Immature natural killer cell (primary cell): ENCODE measurements around the gene CKMT1A. TPM values are rescaled to one million over a fixed set of nuclear protein-coding genes. Genes with fewer than 3 reads are reported as not detected.
"Not testable (repeated sequence)": the region's sequence is repeated elsewhere in the genome, so short reads cannot be mapped to it uniquely, and the experiment has no call there.

Source experiments
- DNase-seq, 3 donors: peaks; one replicate each; pipeline ENCODE4 v3.0.0; 2022; ENCODE audit warnings: mixed read lengths in 1 of 3
- H3K27ac Mint-ChIP-seq, 6 donors: one replicate each; pipeline ENCODE4 v1.8.0; 2020; ENCODE audit warnings: mixed read lengths in 6 of 6, mild to moderate bottlenecking in 5 of 6, inconsistent platforms in 4 of 6, moderate library complexity in 3 of 6
- H3K27me3 Mint-ChIP-seq, 3 donors: one replicate each; pipeline ENCODE4 v1.8.0; 2020 to 2021; ENCODE audit warnings: low read depth in 3 of 3, mild to moderate bottlenecking in 3 of 3, mixed read lengths in 3 of 3, moderate library complexity in 3 of 3, inconsistent platforms in 1 of 3
- H3K36me3 Mint-ChIP-seq, 3 donors: one replicate each; pipeline ENCODE4 v1.8.0; 2020; ENCODE audit warnings: mixed read lengths in 3 of 3, inconsistent platforms in 2 of 3, mild to moderate bottlenecking in 2 of 3
- H3K4me1 Mint-ChIP-seq, 2 donors: one replicate each; pipeline ENCODE4 v1.8.0; 2020; ENCODE audit warnings: inconsistent platforms in 2 of 2, mild to moderate bottlenecking in 2 of 2, mixed read lengths in 2 of 2, moderate library complexity in 1 of 2
- H3K4me3 Mint-ChIP-seq, 5 donors: one replicate each; pipeline ENCODE4 v1.8.0; 2020; ENCODE audit warnings: mild to moderate bottlenecking in 5 of 5, mixed read lengths in 5 of 5, inconsistent platforms in 3 of 5, moderate library complexity in 3 of 5
- H3K9me3 Mint-ChIP-seq, 6 donors: one replicate each; pipeline ENCODE4 v1.8.0; 2020; ENCODE audit warnings: mild to moderate bottlenecking in 6 of 6, mixed read lengths in 6 of 6, inconsistent platforms in 4 of 6, moderate library complexity in 3 of 6
- polyA plus RNA-seq, 3 donors: library from polyadenylated mRNA; unstranded; fragments of 300-500 nt; fragmentation: Illumina TruSeq; gene quantifications; one replicate each; pipeline ENCODE4 v1.2.3, GENCODE V29; 2021

Gene CKMT1A
- polyA plus RNA-seq: not detected

GRCh38 chr15:43693148-43694022 is at the start of gene CKMT1A:
Gene CKMT1A, plus strand, starts transcription at chr15:43693859. Its CDS starts 192 bp downstream, at chr15:43694051.
- H3K27me3 Mint-ChIP-seq, H3K27ac Mint-ChIP-seq, H3K4me3 Mint-ChIP-seq, H3K36me3 Mint-ChIP-seq, H3K4me1 Mint-ChIP-seq, H3K9me3 Mint-ChIP-seq, DNase-seq: not testable (repeated sequence)

- no peak within 1 kb of the TSS for H3K4me3 Mint-ChIP-seq
- no peaks in the 10 kb centered on the region for H3K9me3 Mint-ChIP-seq
- H3K4me1 Mint-ChIP-seq: no peaks in the 10 kb centered on the region
- DNase-seq: no peak
- H3K36me3 Mint-ChIP-seq: peaks cover 15 to 23% (median 17%) of the 10 kb centered on the region in 3 donors
- H3K27ac Mint-ChIP-seq: no peak within 1 kb of the TSS
- peaks cover 0 to 3% (median 0%) of the 10 kb centered on the region in 3 donors for H3K27me3 Mint-ChIP-seq
Measured at GRCh38 chr15:43648649-43649429, 44.8 kb upstream of the CKMT1A start, which contains the start of gene CATSPER2. Gene CATSPER2, minus strand, starts transcription at chr15:43648844. Its CDS starts 783 bp downstream, at chr15:43648061.

GRCh38 chr15:43649430-43649926 is 44.2 kb upstream of the CKMT1A start:
- H3K4me1 Mint-ChIP-seq, H3K4me3 Mint-ChIP-seq, H3K9me3 Mint-ChIP-seq, H3K27ac Mint-ChIP-seq, DNase-seq, H3K27me3 Mint-ChIP-seq: not testable (repeated sequence)
- H3K36me3 Mint-ChIP-seq: peaks cover 15 to 23% (median 17%) of the 10 kb centered on the region in 3 donors

GRCh38 chr15:43659727-43660126 is 33.9 kb upstream of the CKMT1A start:
- not testable (repeated sequence) for H3K9me3 Mint-ChIP-seq, H3K4me1 Mint-ChIP-seq, H3K4me3 Mint-ChIP-seq, DNase-seq, H3K27me3 Mint-ChIP-seq, H3K27ac Mint-ChIP-seq, H3K36me3 Mint-ChIP-seq

GRCh38 chr15:43662293-43662692 is 31.4 kb upstream of the CKMT1A start:
- H3K27ac Mint-ChIP-seq, H3K4me1 Mint-ChIP-seq, H3K27me3 Mint-ChIP-seq, H3K36me3 Mint-ChIP-seq, H3K4me3 Mint-ChIP-seq, H3K9me3 Mint-ChIP-seq, DNase-seq: not testable (repeated sequence)

GRCh38 chr15:43663333-43663732 is 30.3 kb upstream of the CKMT1A start:
- not testable (repeated sequence) for H3K27me3 Mint-ChIP-seq, H3K9me3 Mint-ChIP-seq, H3K4me1 Mint-ChIP-seq, H3K36me3 Mint-ChIP-seq, H3K4me3 Mint-ChIP-seq, DNase-seq, H3K27ac Mint-ChIP-seq

GRCh38 chr15:43666177-43666576 is 27.5 kb upstream of the CKMT1A start:
- H3K4me3 Mint-ChIP-seq, H3K9me3 Mint-ChIP-seq, H3K27ac Mint-ChIP-seq, H3K27me3 Mint-ChIP-seq, H3K36me3 Mint-ChIP-seq, DNase-seq, H3K4me1 Mint-ChIP-seq: not testable (repeated sequence)

GRCh38 chr15:43674175-43674574 is 19.5 kb upstream of the CKMT1A start:
- not testable (repeated sequence) for H3K27ac Mint-ChIP-seq, H3K36me3 Mint-ChIP-seq, H3K4me1 Mint-ChIP-seq, H3K27me3 Mint-ChIP-seq, H3K4me3 Mint-ChIP-seq, DNase-seq, H3K9me3 Mint-ChIP-seq

GRCh38 chr15:43689604-43690301 is 3.9 kb upstream of the CKMT1A start:
- H3K27me3 Mint-ChIP-seq, H3K4me3 Mint-ChIP-seq, H3K27ac Mint-ChIP-seq, H3K36me3 Mint-ChIP-seq, H3K9me3 Mint-ChIP-seq, DNase-seq, H3K4me1 Mint-ChIP-seq: not testable (repeated sequence)

GRCh38 chr15:43692679-43693078 is 980 bp upstream of the CKMT1A start:
- not testable (repeated sequence) for H3K27me3 Mint-ChIP-seq, H3K4me3 Mint-ChIP-seq, H3K4me1 Mint-ChIP-seq

GRCh38 chr15:43702174-43702573 is 8.5 kb downstream of the CKMT1A start:
- no peak overlapping the region for H3K4me3 Mint-ChIP-seq
- peaks cover 0 to 6% (median 2%) of the 10 kb centered on the region in 3 donors for H3K27me3 Mint-ChIP-seq
- H3K27ac Mint-ChIP-seq: no peak overlapping the region

More at GRCh38 chr15:43692679-43693078, 980 bp upstream of the CKMT1A start:
- not testable (repeated sequence) for DNase-seq, H3K9me3 Mint-ChIP-seq, H3K36me3 Mint-ChIP-seq, H3K27ac Mint-ChIP-seq

GRCh38 chr15:43702701-43703424 is 9.2 kb downstream of the CKMT1A start:
- Mint-ChIP-seq H3K9me3 (no peaks in the 10 kb centered on the region), H3K27ac (no peak overlapping the region), H3K36me3 (no peaks in the 10 kb centered on the region), H3K4me1 (no peaks in the 10 kb centered on the region), H3K27me3 (peaks cover 0 to 5% (median 2%) of the 10 kb centered on the region in 3 donors), H3K4me3 (no peak overlapping the region)
- DNase-seq: no peak

More at GRCh38 chr15:43702174-43702573, 8.5 kb downstream of the CKMT1A start:
- H3K9me3 Mint-ChIP-seq: no peaks in the 10 kb centered on the region
- no peaks in the 10 kb centered on the region for H3K4me1 Mint-ChIP-seq
- no peak for DNase-seq
- H3K36me3 Mint-ChIP-seq: no peaks in the 10 kb centered on the region

- not testable (repeated sequence) for H3K4me3 Mint-ChIP-seq, H3K9me3 Mint-ChIP-seq, H3K27me3 Mint-ChIP-seq, H3K27ac Mint-ChIP-seq, H3K4me1 Mint-ChIP-seq, DNase-seq, H3K36me3 Mint-ChIP-seq
Measured at GRCh38 chr15:43710431-43711131, 16.9 kb downstream of the CKMT1A start.
